ENCODE results near the gene OXNAD1. TPM values are rescaled to one million over a fixed set of nuclear protein-coding genes. Genes with fewer than 3 reads are reported as not detected.

OXNAD1 gene
- total RNA-seq, 1 experiment from 2014 or later, result 23.7 TPM

DNA sequence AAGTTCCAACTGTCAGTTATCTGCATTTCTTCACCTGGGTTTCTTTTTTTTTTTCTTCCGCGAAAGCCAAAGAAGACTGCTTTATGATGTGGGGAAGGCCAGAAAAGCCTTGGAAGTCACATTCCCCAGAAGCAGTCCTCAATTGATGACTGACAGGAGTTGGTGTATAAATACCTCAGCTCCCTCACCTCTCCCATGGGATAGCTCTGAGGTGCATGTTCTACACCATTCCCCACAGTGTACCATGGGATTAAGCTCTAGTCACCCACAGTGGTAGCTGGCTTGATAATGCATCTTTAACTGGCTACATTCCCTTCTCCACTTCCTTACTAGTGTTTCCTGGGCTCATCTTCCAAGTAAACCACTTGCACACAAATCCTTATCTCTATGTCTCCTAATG is 30.7 kb upstream of the OXNAD1 start:
- no peak overlapping the region for H3K14ac ChIP-seq (ENCODE audit: insufficient read depth, low read length)
- H3K23me2 ChIP-seq (ENCODE audit: insufficient read length, low read depth, low read length, poor library complexity, severe bottlenecking), result no peaks in the 10 kb centered on the region
- H3K4me2 ChIP-seq (ENCODE audit: insufficient read depth, insufficient read length, low read length), result no peak overlapping the region
- H2BK120ac ChIP-seq (ENCODE audit: low read depth, low read length, poor library complexity, severe bottlenecking), result no peak overlapping the region
- H3K4me1 Mint-ChIP-seq, result no peaks in the 10 kb centered on the region
- H3K18ac ChIP-seq (ENCODE audit: insufficient read length, low read depth, low read length), result no peak overlapping the region
- H3K56ac ChIP-seq (ENCODE audit: insufficient read length, low read depth, low read length), result no peak overlapping the region
- H3K36me3 Mint-ChIP-seq (ENCODE audit: insufficient read depth in 1 of 3, low read depth in 3 of 3), result no peaks in the 10 kb centered on the region
- H3K9me3 ChIP-seq (ENCODE audit: control insufficient read depth, low read depth, low read length), result no peaks in the 10 kb centered on the region
- H4K8ac ChIP-seq (replicated peaks; ENCODE audit: insufficient read length, low read depth, low read length), result no peak overlapping the region
- H3K27ac ChIP-seq (ENCODE audit: insufficient read length, low read depth, low read length), result no peak overlapping the region
- H3K79me2 ChIP-seq (ENCODE audit: insufficient read depth, low read length), result no peaks in the 10 kb centered on the region
- no peak overlapping the region for H2AFZ ChIP-seq (ENCODE audit: low read length)
- DNase-seq, result no peak
- no peak overlapping the region for H2AK5ac ChIP-seq (ENCODE audit: insufficient read length, low read length)
- H3K4me3 Mint-ChIP-seq, result no peak overlapping the region
- no peak overlapping the region for H4K5ac ChIP-seq (ENCODE audit: insufficient read length, low read depth, low read length)
- H4K91ac ChIP-seq (ENCODE audit: insufficient read length, low read depth, low read length), result no peak overlapping the region
- H3K4ac ChIP-seq (ENCODE audit: low read depth, low read length), result no peak overlapping the region
- H3K27ac Mint-ChIP-seq, result no peak overlapping the region
- H2BK12ac ChIP-seq (ENCODE audit: insufficient read length, low read depth, low read length), result no peak overlapping the region
- no peak overlapping the region for H3K23ac ChIP-seq (ENCODE audit: insufficient read length, low read depth, low read length)
- no CpG with 5 or more reads among the region's 2 CpGs for WGBS (ENCODE audit: extremely low coverage, insufficient read length, low lambda C conversion rate)
- no peaks in the 10 kb centered on the region; a peak in 1 of 5 replicates for H3K9me3 Mint-ChIP-seq
- no peak overlapping the region for H3T11ph ChIP-seq (ENCODE audit: low read length)
- H4K20me1 ChIP-seq (ENCODE audit: control insufficient read depth, insufficient read depth, insufficient read length), result no peaks in the 10 kb centered on the region
- H3K79me1 ChIP-seq (ENCODE audit: insufficient read depth, low read depth, low read length, poor library complexity, severe bottlenecking), result no peaks in the 10 kb centered on the region
- H3K9ac ChIP-seq (ENCODE audit: extremely low read depth, insufficient read length, low read length), result no peak overlapping the region
- H2BK15ac ChIP-seq (ENCODE audit: low read depth, low read length), result no peak overlapping the region
- H2BK5ac ChIP-seq (ENCODE audit: insufficient read length, low read length), result no peak overlapping the region
- H2BK20ac ChIP-seq (ENCODE audit: low read depth, low read length, poor library complexity, severe bottlenecking), result no peak overlapping the region
- peaks cover 6% of the 10 kb centered on the region for H3K27me3 Mint-ChIP-seq (ENCODE audit: low read depth)
- no peaks in the 10 kb centered on the region for H3K4me1 ChIP-seq (ENCODE audit: insufficient read depth, low read length)
- TF ChIP-seq, protein P1, sequence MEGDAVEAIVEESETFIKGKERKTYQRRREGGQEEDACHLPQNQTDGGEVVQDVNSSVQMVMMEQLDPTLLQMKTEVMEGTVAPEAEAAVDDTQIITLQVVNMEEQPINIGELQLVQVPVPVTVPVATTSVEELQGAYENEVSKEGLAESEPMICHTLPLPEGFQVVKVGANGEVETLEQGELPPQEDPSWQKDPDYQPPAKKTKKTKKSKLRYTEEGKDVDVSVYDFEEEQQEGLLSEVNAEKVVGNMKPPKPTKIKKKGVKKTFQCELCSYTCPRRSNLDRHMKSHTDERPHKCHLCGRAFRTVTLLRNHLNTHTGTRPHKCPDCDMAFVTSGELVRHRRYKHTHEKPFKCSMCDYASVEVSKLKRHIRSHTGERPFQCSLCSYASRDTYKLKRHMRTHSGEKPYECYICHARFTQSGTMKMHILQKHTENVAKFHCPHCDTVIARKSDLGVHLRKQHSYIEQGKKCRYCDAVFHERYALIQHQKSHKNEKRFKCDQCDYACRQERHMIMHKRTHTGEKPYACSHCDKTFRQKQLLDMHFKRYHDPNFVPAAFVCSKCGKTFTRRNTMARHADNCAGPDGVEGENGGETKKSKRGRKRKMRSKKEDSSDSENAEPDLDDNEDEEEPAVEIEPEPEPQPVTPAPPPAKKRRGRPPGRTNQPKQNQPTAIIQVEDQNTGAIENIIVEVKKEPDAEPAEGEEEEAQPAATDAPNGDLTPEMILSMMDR (conservative IDR thresholded peaks at IDR 0.05), result no peak
- no peaks in the 10 kb centered on the region for H3K27me3 ChIP-seq (ENCODE audit: insufficient read depth, low read length)
